ENCODE measurements around the gene TNIK.
"Not testable (repeated sequence)": the region's sequence is repeated elsewhere in the genome, so short reads cannot be mapped to it uniquely, and the experiment has no call there.

Gene TNIK

DNA sequence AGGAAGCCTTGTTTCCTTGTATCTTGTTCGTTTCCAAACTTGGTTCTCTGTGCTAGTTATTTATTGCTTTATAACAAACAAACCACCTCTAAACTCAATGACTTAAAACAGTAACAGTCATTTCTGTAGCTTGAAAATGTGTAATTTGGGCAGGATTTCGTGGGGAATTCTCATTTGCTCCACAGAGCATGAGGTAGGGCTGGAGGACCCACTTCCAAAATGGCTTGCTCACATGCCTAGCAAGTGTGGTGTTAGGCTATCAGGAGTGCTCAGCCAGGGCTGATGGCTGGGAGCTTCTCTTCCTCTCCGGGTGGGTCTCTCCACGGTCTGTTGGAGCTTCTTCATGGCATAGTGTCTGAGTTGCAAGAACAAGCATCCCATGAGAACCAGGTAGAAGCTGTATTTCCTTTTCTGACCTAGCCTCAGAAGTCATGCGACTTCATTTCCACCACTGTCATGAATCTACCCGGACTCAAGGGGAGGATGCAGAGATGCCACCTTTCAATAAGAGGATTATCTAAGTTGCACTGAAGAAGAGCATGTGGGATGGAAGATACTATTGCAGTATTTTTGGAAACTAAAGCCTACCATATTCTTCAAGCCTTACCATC, 8.2 kb upstream of the TNIK start:
- no peak for DNase-seq

DNA sequence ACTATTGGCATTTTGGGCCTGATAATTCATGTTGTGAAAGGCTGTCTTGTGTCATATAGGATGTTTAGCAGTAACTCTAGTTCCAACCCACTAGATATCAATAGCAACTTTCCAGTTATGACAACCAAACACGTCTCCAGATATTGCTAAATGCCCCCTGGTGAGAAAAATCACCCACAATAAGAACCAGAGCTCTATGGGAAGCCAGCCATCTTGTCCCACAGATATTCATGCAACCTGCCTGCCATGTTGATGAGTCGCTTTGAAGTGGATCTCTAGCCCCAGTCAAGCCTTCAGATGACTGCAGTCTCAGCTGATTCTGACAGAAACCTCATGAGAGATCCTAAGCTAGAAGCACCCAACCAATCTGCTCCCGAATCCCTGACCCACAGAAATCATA, 5.6 kb upstream of the TNIK start:
- no peak for DNase-seq

GRCh38 chr3:171464462-171464861, 4.3 kb upstream of the TNIK start:
- DNase-seq, result no peak

DNA sequence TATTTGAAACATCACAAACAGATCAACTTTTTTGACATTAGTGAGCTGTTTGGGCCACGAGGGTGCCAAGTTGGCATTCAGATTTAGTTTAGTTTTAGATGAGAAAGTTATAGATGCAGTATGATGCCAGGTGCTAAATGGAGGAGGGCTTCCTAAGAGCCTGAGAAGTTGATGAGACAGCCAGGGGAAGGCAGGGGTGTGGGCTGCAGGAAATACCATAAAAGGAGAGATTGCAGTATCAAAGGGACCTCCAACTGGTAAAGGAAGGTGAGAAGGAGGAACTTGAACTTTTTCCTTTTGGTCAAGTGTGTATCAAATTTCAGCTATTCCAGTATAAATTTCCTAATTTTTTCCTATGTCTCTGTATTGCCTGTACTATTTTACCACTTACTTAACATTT, 2.0 kb upstream of the TNIK start:
- no peak for DNase-seq

DNA sequence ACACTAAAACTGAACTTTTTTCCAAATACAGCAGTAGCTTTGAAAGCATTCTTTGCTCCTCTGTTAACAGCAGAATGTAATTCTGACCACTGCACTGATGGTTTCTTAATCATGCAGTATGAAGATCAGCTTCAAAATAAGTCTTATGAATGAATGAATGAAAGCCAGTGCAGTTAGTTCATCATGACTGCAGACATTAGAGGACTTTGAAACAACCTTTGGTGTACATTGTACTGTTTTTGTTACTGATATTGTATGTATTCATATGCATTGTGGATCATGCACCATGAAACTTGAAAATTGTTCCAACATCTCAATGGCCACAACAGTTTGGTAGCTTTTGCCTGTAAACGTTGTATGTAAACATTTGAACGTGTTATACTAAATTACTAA, 1.3 kb upstream of the TNIK start:
- DNase-seq, result no peak

DNA sequence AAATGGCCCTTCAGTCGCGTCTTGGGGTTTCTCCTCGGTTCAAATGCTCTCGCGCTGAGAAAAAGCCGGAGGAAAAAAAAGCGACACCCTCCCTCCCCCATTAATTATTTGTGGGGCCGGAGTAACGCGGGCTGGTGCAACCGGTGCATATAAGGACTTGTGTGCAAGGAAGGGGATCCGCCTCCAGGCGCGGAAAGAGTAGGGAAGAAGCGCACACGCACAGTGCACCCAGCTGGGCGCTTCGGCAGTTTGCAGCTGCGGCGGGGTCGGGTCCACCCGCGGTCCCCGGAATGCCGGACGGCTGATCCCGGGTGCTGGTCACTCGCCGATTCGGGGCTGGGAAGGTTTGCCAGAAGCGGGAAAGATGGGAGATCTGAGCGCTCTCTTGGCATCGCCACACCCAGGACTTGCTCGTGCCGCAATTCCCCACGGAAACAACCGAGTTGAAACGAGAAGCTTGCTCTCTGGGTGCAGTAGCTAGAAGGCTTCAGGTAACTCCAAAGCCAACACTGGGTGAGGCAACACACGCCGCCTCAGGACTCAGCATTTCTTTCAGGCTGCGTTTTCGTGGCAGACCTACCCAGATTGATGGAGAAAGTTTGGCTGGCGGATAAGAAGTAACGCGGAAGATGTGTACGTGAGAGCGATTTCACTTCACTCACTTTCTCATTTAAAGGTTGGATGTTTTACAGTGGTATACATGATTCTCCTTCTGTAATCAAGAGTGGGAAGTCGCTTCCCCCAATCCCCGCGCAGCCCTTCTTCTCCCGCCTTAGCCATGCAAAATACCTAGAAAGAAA, 720 bp upstream of the TNIK start:
- DNase-seq, result no peak

- no peak for DNase-seq
Observed at GRCh38 chr3:171459137-171459941, 866 bp downstream of the TNIK start.

- DNase-seq, result no peak
Observed at GRCh38 chr3:171458864-171459136, 1.4 kb downstream of the TNIK start.

DNA sequence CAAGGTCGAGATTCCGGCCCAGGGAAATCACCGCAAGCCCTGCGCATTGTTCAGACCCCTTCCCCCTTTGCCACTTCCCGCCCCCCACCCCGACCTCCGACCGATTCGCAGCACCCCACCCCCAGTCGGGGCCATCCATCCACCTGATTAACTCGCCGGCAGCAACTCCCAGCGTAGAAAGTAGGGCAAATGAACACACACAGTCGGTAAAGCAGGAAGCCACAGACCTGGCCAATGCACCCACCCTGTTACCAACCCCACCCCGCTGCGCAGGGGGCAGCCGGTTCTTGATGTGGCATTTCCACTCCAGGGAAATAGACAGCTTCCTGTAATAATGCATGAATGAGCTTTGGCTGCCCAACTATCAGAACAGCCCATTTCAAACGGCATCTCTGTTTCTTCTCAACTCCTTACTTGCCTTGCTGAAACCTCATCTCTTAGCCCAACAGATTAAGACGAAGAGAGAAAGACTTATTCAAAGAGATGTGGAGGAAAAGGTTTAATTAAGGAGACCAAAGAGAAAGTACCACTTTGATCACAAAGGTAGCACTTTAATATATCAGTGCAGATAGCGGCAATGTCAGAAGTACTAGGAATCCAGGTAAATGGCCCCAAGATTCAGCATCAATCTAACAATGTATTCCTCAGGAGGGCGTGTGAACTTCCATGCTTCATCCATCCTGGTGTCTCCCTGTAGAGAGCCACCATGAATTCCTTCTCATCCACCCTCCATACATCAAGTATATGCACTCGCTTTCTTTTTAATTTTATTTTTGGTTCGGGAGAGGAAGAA, 1.9 kb downstream of the TNIK start:
- DNase-seq, result no peak

- no peak for DNase-seq
Observed at GRCh38 chr3:171457607-171458061, 2.6 kb downstream of the TNIK start.

DNA sequence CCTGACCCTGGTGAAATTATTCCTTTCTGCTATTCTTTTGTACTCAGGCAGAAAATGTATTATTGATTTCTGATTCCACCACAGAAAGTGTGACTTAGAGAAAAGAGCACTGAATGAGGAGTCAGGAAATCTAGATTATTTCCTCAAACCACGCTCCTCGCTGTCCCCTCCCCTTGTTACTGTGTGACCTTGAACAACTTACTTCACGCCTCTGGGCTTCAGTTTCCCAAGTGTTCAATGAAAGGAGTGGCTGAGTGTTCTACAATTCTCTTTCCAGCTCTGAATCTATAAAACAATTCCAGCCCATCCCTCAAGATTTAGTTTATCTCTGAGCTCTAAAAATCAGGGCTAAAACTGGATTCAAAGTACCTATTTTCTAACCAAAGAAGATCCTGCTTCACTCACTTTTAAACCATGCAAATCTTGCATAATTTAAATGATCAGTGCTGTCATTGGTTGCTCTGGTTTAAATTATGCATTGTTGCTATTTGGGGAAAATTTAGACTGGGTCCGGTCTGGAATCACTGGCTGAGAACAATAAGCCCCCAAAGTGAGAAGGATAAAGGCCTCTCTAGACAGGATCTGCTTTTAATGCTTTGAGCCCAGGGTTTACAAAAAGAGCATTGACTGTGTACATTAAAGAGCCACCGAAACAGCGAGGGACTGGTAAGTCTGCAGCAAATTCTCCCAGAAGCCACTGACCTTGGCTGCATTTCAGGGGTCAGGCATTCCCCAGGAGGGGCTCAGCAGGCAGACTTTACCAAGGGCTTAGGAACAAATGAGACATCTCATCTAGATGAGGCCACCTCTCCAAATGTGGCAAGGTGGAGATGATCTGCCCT, 3.2 kb downstream of the TNIK start:
- DNase-seq, result no peak

GRCh38 chr3:171455603-171456550, 4.3 kb downstream of the TNIK start:
- DNase-seq, result no peak

GRCh38 chr3:171454041-171454440, 6.2 kb downstream of the TNIK start:
- no peak for DNase-seq

GRCh38 chr3:171453180-171453886, 6.9 kb downstream of the TNIK start:
- no peak for DNase-seq

DNA sequence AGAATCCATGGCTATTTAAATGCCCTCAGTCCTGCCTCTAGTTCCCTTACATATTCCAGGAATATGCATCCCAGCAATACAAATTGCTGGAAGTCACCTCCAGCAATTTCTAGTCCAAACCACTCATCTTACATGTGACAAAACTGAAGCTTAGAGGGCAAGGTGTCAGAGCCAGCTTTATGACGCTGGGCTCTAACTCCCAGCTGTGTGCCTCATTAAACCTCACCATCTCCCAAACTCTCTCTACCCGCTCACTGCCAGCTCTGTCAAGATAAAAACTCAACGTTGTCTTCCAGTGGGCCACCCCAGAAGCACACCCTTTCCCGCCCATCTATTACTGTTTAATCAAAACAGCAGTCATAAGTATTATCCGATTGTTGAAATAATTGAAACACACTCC, 7.9 kb downstream of the TNIK start:
- no peak for DNase-seq

DNA sequence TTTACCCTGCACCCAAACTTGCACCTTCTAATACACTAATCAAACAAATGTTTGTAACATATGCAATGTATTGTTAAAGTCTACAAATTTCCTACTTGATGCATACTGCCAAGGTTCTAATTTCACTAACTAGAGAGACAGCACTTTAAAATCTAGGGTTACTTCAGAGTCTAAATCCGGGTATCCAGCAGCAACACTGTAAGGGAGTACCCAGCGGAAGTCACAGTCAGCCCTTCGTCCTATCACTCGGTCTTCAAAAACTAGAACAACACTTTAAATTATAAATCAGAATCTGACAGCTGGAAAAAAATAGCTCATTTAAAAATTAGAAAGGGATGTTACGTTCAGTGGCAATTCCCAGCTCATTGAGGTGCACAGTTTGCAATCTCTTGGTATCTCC, 8.3 kb downstream of the TNIK start:
- no peak for DNase-seq

- DNase-seq, result not testable (repeated sequence)
Observed at GRCh38 chr3:171447579-171447891, 12.7 kb downstream of the TNIK start.

DNA sequence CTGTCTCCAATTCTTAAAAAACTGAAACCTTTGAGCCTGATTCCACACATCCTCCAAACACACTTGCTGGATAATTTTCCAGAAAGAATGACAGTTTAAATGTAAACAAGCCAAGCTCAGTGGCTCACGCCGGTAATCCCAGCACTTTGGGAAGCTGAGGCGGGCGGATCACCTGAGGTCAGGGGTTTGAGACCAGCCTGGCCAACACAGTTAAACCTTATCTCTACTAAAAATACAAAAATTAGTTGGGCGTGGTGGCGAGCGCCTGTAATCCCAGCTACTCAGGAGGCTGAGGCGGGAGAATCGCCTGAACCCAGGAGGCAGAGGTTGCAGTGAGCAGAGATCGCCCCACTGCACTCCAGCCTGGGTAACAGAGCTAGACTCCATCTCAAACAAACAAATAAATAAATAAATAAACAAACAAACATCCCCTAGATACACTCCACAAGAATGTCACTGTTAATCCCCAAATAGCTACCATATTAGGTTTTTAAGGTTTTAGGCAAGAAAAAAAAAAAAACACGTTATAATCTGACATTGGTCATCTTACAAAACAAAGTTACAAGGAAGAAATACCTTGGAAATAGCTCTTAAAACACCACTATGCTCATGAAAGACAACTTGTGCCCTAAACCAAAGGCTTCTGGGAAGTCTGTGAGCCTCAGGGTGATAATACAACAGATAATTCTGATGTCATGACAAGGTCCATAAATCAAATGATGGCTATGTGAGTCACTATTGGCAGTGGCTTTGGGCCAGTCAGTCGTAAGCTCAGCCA, 13.2 kb downstream of the TNIK start:
- DNase-seq, result no peak

GRCh38 chr3:171446301-171446700, 13.9 kb downstream of the TNIK start:
- no peak for DNase-seq
